Neuronal stem cell (in vitro differentiated cells): Measurements from ENCODE around the gene BLOC1S5.

Experiments used
- DNase-seq: peaks from one replicate; pipeline ENCODE4 v3.0.0-alpha.2; 2013; ENCODE audit warnings: low spot score
- H2AFZ ChIP-seq: one replicate; pipeline ENCODE4 v1.6.1; 2013; ENCODE audit warnings: mild to moderate bottlenecking, low read length, inconsistent platforms
- H2AK5ac ChIP-seq: 2 replicates; pipeline ENCODE4 v1.6.1; 2013; ENCODE audit warnings: low read depth, mild to moderate bottlenecking, inconsistent platforms, low read length, moderate library complexity, mixed read lengths
- H2BK120ac ChIP-seq: 2 replicates; pipeline ENCODE4 v1.6.1; 2013; ENCODE audit warnings: low read depth, mild to moderate bottlenecking, inconsistent platforms, low read length, moderate library complexity, mixed read lengths
- H2BK12ac ChIP-seq: one replicate; pipeline ENCODE4 v1.6.1; 2013; ENCODE audit warnings: low read length, inconsistent platforms
- H2BK15ac ChIP-seq: 2 replicates; pipeline ENCODE4 v1.6.1; 2013; ENCODE audit warnings: mild to moderate bottlenecking, low read length, inconsistent platforms, mixed read lengths
- H2BK5ac ChIP-seq: one replicate; pipeline ENCODE4 v1.6.1; 2013; ENCODE audit warnings: inconsistent platforms, mild to moderate bottlenecking, low read length, moderate library complexity
- H3K14ac ChIP-seq: one replicate; pipeline ENCODE4 v1.6.1; 2013; ENCODE audit warnings: low read length, inconsistent platforms
- H3K18ac ChIP-seq: 2 replicates; pipeline ENCODE4 v1.6.1; 2013; ENCODE audit warnings: low read length, inconsistent platforms
- H3K23ac ChIP-seq: 2 replicates; pipeline ENCODE4 v1.6.1; 2013; ENCODE audit warnings: low read depth, mild to moderate bottlenecking, mixed read lengths, low read length, inconsistent platforms; ENCODE audit not compliant: poor library complexity
- H3K27ac ChIP-seq: replicated peaks from 3 replicates; pipeline ENCODE4 v1.5.1; 2013; ENCODE audit warnings: low read length, inconsistent platforms
- H3K27me3 ChIP-seq, 3 experiments: 2 replicates each; pipeline ENCODE4 v1.6.1; 2013; ENCODE audit warnings: low read length in 3 of 3, mild to moderate bottlenecking in 2 of 3, inconsistent platforms in 1 of 3, low read depth in 1 of 3, mixed read lengths in 1 of 3, moderate library complexity in 1 of 3; ENCODE audit not compliant: control insufficient read depth in 3 of 3, insufficient read depth in 3 of 3
- H3K36me3 ChIP-seq, 2 donors: replicated peaks in 1 of 2; 2 replicates each; pipeline ENCODE4 v1.6.1; 2013; ENCODE audit warnings: low read length in 2 of 2; ENCODE audit not compliant: control insufficient read depth in 2 of 2, insufficient read depth in 2 of 2
- H3K4ac ChIP-seq: 2 replicates; pipeline ENCODE4 v1.6.1; 2013; ENCODE audit warnings: inconsistent platforms, mild to moderate bottlenecking, low read length, moderate library complexity
- H3K4me1 ChIP-seq, 2 donors: 1 replicate in 1 of 2; 2 replicates in 1 of 2; pipeline ENCODE4 v1.6.1; 2013; ENCODE audit warnings: low read length in 2 of 2, low read depth in 1 of 2; ENCODE audit not compliant: control insufficient read depth in 2 of 2, insufficient read depth in 1 of 2
- H3K4me2 ChIP-seq: one replicate; pipeline ENCODE4 v1.6.1; 2013; ENCODE audit warnings: mild to moderate bottlenecking, low read length, inconsistent platforms; ENCODE audit not compliant: insufficient read depth, poor library complexity, severe bottlenecking
- H3K4me3 ChIP-seq, 2 donors: 2 replicates each; pipeline ENCODE4 v1.5.1; 2013; ENCODE audit warnings: low read length in 2 of 2, mild to moderate bottlenecking in 2 of 2, inconsistent platforms in 1 of 2, moderate library complexity in 1 of 2
- H3K79me1 ChIP-seq: one replicate; pipeline ENCODE4 v1.6.1; 2013; ENCODE audit warnings: low read depth, mild to moderate bottlenecking, inconsistent platforms, low read length, moderate library complexity
- H3K9ac ChIP-seq: one replicate; pipeline ENCODE4 v1.6.1; 2013; ENCODE audit warnings: mild to moderate bottlenecking, low read depth, low read length, inconsistent platforms; ENCODE audit not compliant: poor library complexity
- H3K9me3 ChIP-seq, 2 donors: replicated peaks in 1 of 2; 2 replicates each; pipeline versions ENCODE3 to v1.6.1; 2013; ENCODE audit warnings: low read length in 2 of 2, mild to moderate bottlenecking in 2 of 2, inconsistent platforms in 1 of 2, low read depth in 1 of 2, mixed read lengths in 1 of 2, moderate library complexity in 1 of 2; ENCODE audit not compliant: control insufficient read depth in 2 of 2, insufficient read depth in 1 of 2
- H4K8ac ChIP-seq: one replicate; pipeline ENCODE4 v1.6.1; 2013; ENCODE audit warnings: low read depth, mild to moderate bottlenecking, inconsistent platforms, low read length, moderate library complexity
- H4K91ac ChIP-seq: one replicate; pipeline ENCODE4 v1.6.1; 2013; ENCODE audit warnings: low read length, low read depth, mild to moderate bottlenecking, inconsistent platforms; ENCODE audit not compliant: poor library complexity
- WGBS, 2 donors: extraction: QIAGEN DNeasy Blood & Tissue Kit; methylation state at CpG; one replicate each; pipeline ENCODE4 v1.1.7; 2013; ENCODE audit warnings: missing lambda C conversion rate in 2 of 2, mixed read lengths in 1 of 2; ENCODE audit not compliant: insufficient read length in 2 of 2, insufficient replicate concordance in 1 of 2; ENCODE audit errors: extremely low coverage in 2 of 2; 5-methylcytosine and 5-hydroxymethylcytosine counted together

The BLOC1S5 gene

GRCh38 chr6:8082954-8083858 is 19.0 kb upstream of the BLOC1S5 start:
- no peak for DNase-seq
- peaks cover 0 to 3% of the 10 kb centered on the region in 2 donors for H3K9me3 ChIP-seq
- H2BK12ac ChIP-seq, result no peak overlapping the region
- no peak overlapping the region for H4K8ac ChIP-seq
- WGBS, 2 donors, result no CpG with 5 or more reads among the region's 11 CpGs
- H3K27me3 ChIP-seq, result no peaks in the 10 kb centered on the region
- no peak overlapping the region for H2AK5ac ChIP-seq
- H3K79me1 ChIP-seq, result no peaks in the 10 kb centered on the region
- no peak overlapping the region for H3K18ac ChIP-seq
- peaks cover 10 to 92% of the 10 kb centered on the region in 2 donors for H3K36me3 ChIP-seq
- H3K9ac ChIP-seq, result no peak overlapping the region
- H2AFZ ChIP-seq, result no peak overlapping the region
- no peak overlapping the region for H2BK5ac ChIP-seq
- no peak overlapping the region for H3K27ac ChIP-seq
- H2BK15ac ChIP-seq, result no peak overlapping the region
- no peak overlapping the region for H3K4ac ChIP-seq
- H3K4me1 ChIP-seq, result no peaks in the 10 kb centered on the region
- H2BK120ac ChIP-seq, result no peak overlapping the region
- H3K14ac ChIP-seq, result no peak overlapping the region
- no peak overlapping the region for H3K23ac ChIP-seq
- no peak overlapping the region for H3K4me2 ChIP-seq
- H3K4me3 ChIP-seq, result no peak overlapping the region
- H4K91ac ChIP-seq, result no peak overlapping the region

DNA sequence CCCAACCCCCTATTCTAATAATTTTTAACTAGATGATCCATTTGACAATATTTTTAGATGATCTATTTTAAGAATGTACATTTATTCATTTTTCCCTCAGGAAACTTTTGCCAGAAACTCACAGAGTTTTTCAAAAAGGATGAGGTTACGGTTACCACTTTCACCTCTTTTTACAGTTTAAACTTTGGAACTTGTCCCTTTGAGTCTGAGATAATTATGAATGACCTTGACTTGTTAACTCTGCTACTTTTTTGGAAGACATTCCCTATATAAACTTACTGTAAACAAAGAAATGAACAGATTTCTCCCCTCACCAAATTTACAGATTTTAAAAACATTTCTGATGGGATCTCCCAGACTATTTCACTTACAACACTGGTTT is 18.4 kb upstream of the BLOC1S5 start:
- Histone ChIP-seq H2BK12ac (no peak overlapping the region), H3K27ac (no peak overlapping the region), H3K79me1 (no peaks in the 10 kb centered on the region), H2BK5ac (no peak overlapping the region), H2AFZ (no peak overlapping the region), H3K9ac (no peak overlapping the region), H4K8ac (no peak overlapping the region), H2AK5ac (no peak overlapping the region), H3K23ac (no peak overlapping the region), H4K91ac (no peak overlapping the region), H3K36me3 (peaks cover 5 to 86% of the 10 kb centered on the region in 2 donors), H2BK15ac (no peak overlapping the region), H3K4ac (no peak overlapping the region), H2BK120ac (no peak overlapping the region), H3K4me2 (no peak overlapping the region), H3K4me1 (no peaks in the 10 kb centered on the region), H3K18ac (no peak overlapping the region), H3K9me3 (no peaks in the 10 kb centered on the region), H3K4me3 (no peak overlapping the region), H3K14ac (no peak overlapping the region), H3K27me3 (no peaks in the 10 kb centered on the region)
- no CpG with 5 or more reads among the region's 1 CpG for WGBS, 2 donors
- DNase-seq, result no peak

DNA sequence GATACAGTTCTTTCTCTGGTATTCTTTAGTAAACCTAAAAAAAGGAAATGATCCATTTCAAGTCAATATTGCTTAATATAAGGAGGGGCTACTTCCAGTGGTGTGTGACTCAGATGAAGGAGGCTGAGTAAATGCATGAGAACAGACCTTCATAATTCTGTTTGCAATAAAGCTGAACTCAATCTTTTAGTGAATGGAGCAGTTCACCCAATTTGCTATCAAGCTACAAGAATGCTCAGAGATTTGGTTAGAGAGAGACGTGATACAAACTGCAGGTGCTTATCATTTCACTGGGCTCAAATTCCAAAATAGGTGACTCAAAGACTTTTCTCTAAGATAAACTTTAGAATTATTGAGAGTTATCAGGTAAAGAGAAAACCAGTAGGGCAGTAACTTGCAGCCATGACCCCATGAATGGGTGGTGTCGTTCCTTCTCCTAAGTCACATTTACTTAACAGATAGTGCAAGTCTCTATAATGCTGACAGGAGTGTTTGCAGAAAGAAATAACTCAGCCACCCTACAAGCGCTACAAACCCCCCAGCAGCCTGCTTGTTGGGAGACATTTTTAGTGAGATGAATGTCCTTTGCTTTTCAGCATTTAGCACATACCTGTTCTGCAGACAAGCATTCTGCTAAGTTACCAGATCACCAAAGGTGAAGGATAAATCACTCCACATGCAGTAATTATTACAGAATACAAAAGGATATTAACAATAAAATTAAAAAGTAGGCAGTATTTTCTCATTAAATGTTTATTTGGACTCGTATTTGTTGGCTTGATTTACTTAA is 16.4 kb upstream of the BLOC1S5 start:
- Histone ChIP-seq H3K27me3 (no peaks in the 10 kb centered on the region), H3K27ac (no peak overlapping the region), H4K91ac (no peak overlapping the region), H2BK5ac (no peak overlapping the region), H2BK15ac (no peak overlapping the region), H2AK5ac (no peak overlapping the region), H3K4me2 (no peak overlapping the region), H3K4me1 (no peaks in the 10 kb centered on the region), H4K8ac (no peak overlapping the region), H3K4ac (no peak overlapping the region), H3K79me1 (no peaks in the 10 kb centered on the region), H2BK12ac (no peak overlapping the region), H2BK120ac (no peak overlapping the region), H3K18ac (no peak overlapping the region), H3K4me3 (no peak overlapping the region), H3K14ac (no peak overlapping the region), H3K9me3 (peaks cover 0 to 5% of the 10 kb centered on the region in 2 donors), H3K23ac (no peak overlapping the region), H3K9ac (no peak overlapping the region), H3K36me3 (peaks cover 2 to 68% of the 10 kb centered on the region in 2 donors), H2AFZ (no peak overlapping the region)
- no CpG with 5 or more reads among the region's 4 CpGs for WGBS, 2 donors
- no peak for DNase-seq

GRCh38 chr6:8079126-8079525 is 14.9 kb upstream of the BLOC1S5 start:
- Histone ChIP-seq H3K27ac (no peak overlapping the region), H3K79me1 (no peaks in the 10 kb centered on the region), H3K9me3 (peaks cover 0 to 5% of the 10 kb centered on the region in 2 donors), H3K4me3 (no peak overlapping the region), H2AFZ (no peak overlapping the region), H2AK5ac (no peak overlapping the region), H3K36me3 (peaks cover 2 to 53% of the 10 kb centered on the region in 2 donors), H4K91ac (no peak overlapping the region), H4K8ac (no peak overlapping the region), H3K14ac (no peak overlapping the region), H3K23ac (no peak overlapping the region), H2BK120ac (no peak overlapping the region), H3K4me1 (no peaks in the 10 kb centered on the region), H3K4ac (no peak overlapping the region), H3K27me3 (no peaks in the 10 kb centered on the region), H2BK12ac (no peak overlapping the region), H2BK15ac (no peak overlapping the region), H2BK5ac (no peak overlapping the region), H3K18ac (no peak overlapping the region), H3K9ac (no peak overlapping the region), H3K4me2 (no peak overlapping the region)
- no CpG with 5 or more reads among the region's 2 CpGs for WGBS, 2 donors
- no peak for DNase-seq
